HCT116 (cell line): Measurements from ENCODE around the gene ANKHD1.

Experiments used
- EZH2 ChIP-seq: fragments of 200-600 bp; sonication (generic); IDR thresholded peaks from 2 replicates; pipeline ENCODE4 v1.6.1; 2017; ENCODE audit warnings: antibody characterized with exemption, mixed run types
- JUND ChIP-seq: IDR thresholded peaks from 2 replicates; pipeline ENCODE4 v1.6.1; 2012
- TF ChIP-seq, protein P1 (sequence below), 3 experiments: fragments of 200-600 bp in 1 of 3; sonication (generic) in 1 of 3; IDR thresholded peaks in 2 of 3; conservative IDR thresholded peaks in 1 of 3; 2 replicates each; pipeline ENCODE4 v1.5.1; 2012 to 2017; ENCODE audit warnings: low read depth in 2 of 3, low read length in 2 of 3, antibody characterized with exemption in 1 of 3, borderline replicate concordance in 1 of 3, control low read depth in 1 of 3, mild to moderate bottlenecking in 1 of 3, mixed read lengths in 1 of 3, mixed run types in 1 of 3, moderate library complexity in 1 of 3; ENCODE audit not compliant: insufficient read depth in 1 of 3

DNA sequence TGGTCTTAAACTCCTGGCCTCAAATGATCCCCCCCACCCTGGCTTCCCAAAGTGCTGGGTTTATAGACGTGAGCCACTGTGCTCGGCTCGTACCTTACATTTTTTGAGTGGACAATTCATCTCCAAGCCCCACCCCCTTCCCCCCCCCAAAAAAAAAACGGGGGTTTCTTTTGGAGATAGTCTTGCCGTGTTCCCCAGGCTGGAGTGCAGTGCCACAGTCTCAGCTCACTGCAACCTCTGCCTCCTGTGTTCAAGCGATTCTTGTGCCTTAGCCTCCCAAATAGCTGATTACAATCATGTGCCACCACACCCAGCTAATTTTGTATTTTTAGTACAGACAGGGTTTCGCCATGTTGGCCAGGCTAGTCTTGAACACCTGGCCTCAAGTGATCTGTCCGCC lies 31.3 kb downstream of the ANKHD1 start:
- TF ChIP-seq, protein P1, sequence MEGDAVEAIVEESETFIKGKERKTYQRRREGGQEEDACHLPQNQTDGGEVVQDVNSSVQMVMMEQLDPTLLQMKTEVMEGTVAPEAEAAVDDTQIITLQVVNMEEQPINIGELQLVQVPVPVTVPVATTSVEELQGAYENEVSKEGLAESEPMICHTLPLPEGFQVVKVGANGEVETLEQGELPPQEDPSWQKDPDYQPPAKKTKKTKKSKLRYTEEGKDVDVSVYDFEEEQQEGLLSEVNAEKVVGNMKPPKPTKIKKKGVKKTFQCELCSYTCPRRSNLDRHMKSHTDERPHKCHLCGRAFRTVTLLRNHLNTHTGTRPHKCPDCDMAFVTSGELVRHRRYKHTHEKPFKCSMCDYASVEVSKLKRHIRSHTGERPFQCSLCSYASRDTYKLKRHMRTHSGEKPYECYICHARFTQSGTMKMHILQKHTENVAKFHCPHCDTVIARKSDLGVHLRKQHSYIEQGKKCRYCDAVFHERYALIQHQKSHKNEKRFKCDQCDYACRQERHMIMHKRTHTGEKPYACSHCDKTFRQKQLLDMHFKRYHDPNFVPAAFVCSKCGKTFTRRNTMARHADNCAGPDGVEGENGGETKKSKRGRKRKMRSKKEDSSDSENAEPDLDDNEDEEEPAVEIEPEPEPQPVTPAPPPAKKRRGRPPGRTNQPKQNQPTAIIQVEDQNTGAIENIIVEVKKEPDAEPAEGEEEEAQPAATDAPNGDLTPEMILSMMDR (IDR thresholded peaks at IDR 0.05 in 2 of 3, conservative IDR thresholded peaks at IDR 0.05 in 1 of 3; ENCODE audit: borderline replicate concordance in 1 of 3, insufficient read depth in 1 of 3, low read depth in 2 of 3, low read length in 2 of 3), result no peak
- no peak for TF ChIP-seq JUND
- TF ChIP-seq EZH2, result no peak
